ENCODE data around the gene GCN1. TPM values are rescaled to one million over a fixed set of nuclear protein-coding genes. Genes with fewer than 3 reads are reported as not detected.

The GCN1 gene
- total RNA-seq, 1 experiment from 2014 or later = 117 TPM

DNA sequence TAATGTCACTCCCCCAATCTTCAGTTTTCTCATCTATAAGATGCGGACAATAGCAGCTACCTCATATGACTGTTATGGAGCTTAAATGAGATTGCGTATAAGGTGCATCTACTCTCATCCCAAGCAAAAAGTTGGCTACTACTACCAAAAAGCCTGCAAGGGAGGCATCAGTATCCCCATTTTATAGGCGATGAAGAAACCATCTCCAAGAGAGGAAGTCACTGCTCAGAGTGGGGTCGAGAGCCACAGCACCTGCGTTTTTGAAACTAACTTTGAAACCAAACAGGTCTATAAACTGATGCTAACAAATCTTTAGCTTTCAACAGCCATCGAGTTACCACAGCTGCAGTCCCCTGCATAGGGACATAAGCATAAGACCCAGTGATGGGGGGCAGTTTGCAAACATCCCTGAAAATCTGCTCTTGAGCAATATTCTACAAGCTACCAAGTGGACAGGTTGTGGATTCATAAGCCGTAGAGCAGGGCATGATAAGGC lies 3.5 kb downstream of the GCN1 start:
- no peak for DNase-seq (ENCODE audit: low read depth)

DNA sequence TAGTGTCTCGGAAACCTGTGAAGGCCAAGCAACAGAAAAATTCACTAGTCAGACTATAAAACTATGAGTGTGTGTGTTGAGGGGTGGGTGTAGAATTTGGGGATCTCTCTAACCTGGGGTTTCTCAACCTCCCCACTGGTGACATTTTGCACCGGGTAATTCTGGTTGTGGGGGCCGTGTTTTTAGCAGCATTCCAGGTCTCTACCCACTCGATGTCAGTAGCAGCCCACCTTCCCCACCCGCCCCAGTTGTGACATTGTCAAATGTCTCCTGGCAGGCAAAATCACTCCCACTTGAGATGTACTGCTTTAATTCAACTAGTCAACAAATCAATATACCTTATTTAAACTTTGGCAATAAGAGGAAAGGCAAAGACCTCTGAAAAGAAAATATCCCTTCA lies 4.1 kb downstream of the GCN1 start:
- DNase-seq (ENCODE audit: low read depth) = no peak

- DNase-seq (ENCODE audit: low read depth) = no peak
Measured at GRCh38 chr12:120186654-120187053, 7.9 kb downstream of the GCN1 start.

GRCh38 chr12:120183211-120183631 lies 11.3 kb downstream of the GCN1 start:
- DNase-seq (ENCODE audit: low read depth) = no peak

GRCh38 chr12:120181991-120182631 lies 12.4 kb downstream of the GCN1 start:
- peak; percentile 74 for DNase-seq (ENCODE audit: low read depth)

- no peak for DNase-seq (ENCODE audit: low read depth)
Measured at GRCh38 chr12:120180975-120181374, 13.5 kb downstream of the GCN1 start.

DNA sequence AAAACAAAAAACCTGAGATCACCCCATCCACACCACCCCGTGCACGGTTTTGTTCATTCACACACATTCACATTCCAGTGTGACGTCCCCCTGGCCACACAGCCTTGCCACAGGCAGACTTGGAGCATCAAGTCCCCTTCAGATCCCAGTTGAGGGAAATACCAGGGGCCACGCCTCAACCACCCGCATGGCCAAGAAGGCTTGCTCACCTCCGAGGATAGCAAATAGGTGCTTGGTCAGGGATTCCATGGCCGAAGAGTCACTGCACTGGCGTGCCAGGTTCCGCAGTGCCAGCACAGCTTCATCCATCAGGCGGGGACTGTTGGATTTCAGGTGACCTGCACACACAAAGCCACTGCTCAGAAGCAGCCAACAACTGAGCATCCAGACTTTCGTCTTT lies 19.0 kb downstream of the GCN1 start:
- DNase-seq (ENCODE audit: low read depth) = no peak

GRCh38 chr12:120175062-120175461 lies 19.5 kb downstream of the GCN1 start:
- no peak for DNase-seq (ENCODE audit: low read depth)

GRCh38 chr12:120172053-120172452 lies 22.5 kb downstream of the GCN1 start:
- DNase-seq (ENCODE audit: low read depth) = no peak

DNA sequence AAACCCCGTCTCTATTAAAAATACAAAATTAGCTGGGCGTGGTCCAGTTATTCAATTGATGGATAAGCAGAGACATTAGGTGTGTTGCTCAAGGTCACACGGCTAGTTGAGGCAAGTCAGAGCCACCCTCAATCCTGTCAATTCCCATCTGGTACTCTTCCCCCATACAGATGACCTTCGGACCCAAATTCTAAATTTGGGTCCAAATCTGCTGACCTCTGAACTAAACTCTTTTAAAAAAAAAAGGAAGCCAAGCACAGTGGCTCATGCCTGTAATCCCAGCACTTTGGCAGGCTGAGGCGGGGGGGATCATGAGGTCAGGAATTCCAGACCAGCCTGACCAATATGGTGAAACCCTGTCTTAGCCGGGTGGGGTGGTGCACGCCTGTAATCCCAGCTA lies 23.9 kb downstream of the GCN1 start:
- no peak for DNase-seq (ENCODE audit: low read depth)

GRCh38 chr12:120169946-120170345 lies 24.6 kb downstream of the GCN1 start:
- no peak for DNase-seq (ENCODE audit: low read depth)

- DNase-seq (ENCODE audit: low read depth) = no peak
Measured at GRCh38 chr12:120168337-120168736, 26.2 kb downstream of the GCN1 start.

DNA sequence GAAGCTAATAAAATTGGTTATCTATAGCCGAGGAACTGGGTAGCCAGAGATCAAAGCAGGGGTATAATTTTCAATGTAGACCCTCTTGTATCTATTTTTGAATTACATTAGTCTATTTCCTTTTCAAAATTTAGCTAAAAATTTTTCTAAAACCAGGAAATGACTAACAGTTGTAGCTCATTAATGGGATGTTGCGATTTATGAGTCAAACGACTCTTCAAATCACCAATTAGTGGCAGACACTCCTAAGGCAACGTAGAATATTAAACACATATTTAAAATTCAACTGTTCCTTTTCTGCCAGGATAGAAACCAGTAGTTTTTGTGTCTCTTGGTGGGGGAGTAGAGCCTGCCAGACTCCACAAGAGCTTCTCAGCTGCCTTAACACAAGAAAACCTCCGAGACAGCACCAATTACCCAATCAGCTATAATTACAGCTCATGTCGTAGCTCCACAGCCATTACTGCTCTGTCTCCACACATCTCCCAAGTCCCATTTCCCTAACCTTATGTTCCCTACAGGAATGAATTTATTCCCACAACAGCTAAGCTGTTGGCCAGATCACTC lies 26.9 kb downstream of the GCN1 start:
- no peak for DNase-seq (ENCODE audit: low read depth)

GRCh38 chr12:120164293-120164692 lies 30.2 kb downstream of the GCN1 start:
- no peak for DNase-seq (ENCODE audit: low read depth)

GRCh38 chr12:120162763-120163162 lies 31.8 kb downstream of the GCN1 start:
- no peak for DNase-seq (ENCODE audit: low read depth)

DNA sequence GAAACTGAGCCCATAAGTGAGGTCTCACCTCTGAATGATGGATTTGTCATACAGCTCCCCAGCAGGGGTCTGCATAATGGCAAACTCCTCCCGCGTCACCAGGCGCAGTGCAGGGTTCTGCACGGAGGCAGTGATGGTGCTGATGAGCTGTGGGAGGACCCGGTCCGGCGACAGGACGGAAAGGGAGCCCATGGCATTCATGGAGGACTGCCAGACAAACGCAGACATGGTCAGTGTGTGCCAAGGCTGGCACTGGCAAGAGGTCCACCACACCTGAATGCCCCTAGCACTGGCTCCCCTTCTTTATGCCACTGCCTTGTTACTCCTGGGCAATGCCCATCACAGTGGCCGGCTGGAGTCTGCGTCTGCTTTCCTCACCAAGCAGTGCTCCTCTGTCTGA lies 32.7 kb downstream of the GCN1 start:
- DNase-seq (ENCODE audit: low read depth) = no peak

GRCh38 chr12:120159509-120160237 lies 34.8 kb downstream of the GCN1 start:
- DNase-seq (ENCODE audit: low read depth) = no peak

DNA sequence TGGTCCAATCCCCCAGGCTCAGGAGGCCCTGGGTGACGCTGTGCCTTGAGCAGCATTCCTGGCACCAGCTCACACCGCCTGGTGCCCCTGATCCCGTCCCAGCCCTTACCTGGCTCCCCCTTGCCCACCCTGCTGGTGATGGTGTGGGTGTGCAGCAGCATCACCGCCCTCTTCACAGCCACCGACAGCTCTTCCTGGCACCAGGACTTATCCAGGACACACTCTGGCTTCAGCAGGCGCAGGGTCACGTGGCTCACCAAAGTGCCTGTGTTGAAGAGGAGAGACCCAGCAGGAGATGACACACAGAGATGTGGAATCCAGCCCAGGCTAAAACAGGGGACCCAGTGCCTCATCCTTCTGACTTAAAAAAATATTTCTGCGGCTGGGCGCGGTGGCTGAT lies 36.2 kb downstream of the GCN1 start:
- DNase-seq (ENCODE audit: low read depth) = no peak

DNA sequence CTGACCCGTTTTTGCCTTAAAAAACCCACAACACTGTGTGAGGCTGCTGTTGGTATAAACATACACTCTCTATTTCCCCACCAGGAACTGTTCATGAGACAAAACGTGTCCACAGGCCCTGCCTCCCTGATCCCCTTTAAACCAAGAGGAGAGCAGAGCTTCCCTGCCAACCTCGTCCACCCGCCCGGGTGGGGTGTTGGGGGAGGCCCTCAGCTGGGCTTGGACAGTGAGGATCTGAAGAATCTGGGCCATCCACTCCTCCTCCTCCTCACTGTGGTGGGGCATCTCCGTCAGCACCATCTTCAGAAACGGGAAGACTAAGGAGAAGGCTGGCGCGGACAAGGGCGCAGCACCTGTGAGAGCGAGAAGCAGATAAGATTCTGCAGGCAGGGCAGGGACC lies 36.8 kb downstream of the GCN1 start:
- no peak for DNase-seq (ENCODE audit: low read depth)

DNA sequence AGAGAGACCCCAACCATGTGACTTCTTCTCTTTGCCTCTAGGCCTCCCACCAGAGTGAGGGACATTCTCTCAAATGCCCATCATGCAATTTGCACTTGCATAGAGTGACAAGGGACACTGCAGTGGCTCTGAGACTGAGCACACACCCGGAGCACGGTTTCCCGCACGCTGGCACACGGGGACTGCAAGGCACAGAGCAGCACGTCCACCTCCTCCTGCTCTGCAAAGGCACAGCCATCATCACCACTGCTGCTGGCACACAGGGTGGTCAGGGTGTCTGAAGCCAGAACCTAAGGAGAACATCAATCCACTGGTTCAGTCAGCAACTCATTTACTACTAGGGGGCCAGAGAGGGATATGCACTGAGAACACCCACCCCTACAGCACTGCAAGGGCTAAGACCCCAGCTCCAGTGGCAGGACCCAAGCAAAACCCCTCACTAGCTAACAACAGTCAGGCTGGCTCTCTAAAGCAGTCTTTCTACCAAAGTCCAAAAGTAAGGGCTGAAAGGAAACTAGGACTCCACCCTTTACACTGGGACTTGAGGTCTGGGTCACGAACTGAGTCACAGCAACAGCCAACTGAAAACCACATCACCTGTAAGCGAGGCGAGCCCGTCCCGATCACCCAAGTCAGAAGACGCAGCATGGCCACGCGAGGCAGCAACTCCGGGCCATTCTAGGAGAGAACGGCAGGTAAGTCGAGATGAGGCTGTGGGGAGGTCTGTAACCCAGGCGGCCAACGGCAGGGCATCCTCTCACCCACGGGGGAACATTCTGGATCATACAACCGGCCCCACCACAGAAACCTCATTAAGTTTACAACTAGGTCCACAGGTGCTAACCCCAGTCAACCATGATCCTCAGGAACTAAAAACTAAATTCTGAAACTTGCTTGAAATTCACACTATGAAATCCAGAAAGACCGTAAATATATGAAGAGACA lies 37.9 kb downstream of the GCN1 start:
- no peak for DNase-seq (ENCODE audit: low read depth)

DNA sequence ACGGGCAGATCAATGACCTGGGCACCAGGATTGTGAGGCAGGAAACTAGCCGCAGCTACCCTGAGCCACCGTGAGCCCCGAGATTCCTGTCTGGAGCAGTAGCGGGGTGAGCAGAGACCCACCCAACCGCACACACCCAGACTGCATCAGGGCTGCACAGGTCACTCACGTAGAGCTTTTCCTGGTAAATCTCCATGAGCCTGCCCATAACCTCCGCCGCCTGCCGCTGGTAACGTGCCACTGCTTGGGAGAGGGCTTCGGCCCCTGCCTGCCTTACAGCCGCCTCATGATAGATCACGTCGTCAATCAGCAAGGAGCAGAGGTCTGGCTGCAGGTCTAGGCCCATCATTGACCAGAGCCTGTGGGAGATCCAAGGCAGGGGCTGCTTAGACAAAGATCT lies 39.4 kb downstream of the GCN1 start:
- DNase-seq (ENCODE audit: low read depth) = no peak

DNA sequence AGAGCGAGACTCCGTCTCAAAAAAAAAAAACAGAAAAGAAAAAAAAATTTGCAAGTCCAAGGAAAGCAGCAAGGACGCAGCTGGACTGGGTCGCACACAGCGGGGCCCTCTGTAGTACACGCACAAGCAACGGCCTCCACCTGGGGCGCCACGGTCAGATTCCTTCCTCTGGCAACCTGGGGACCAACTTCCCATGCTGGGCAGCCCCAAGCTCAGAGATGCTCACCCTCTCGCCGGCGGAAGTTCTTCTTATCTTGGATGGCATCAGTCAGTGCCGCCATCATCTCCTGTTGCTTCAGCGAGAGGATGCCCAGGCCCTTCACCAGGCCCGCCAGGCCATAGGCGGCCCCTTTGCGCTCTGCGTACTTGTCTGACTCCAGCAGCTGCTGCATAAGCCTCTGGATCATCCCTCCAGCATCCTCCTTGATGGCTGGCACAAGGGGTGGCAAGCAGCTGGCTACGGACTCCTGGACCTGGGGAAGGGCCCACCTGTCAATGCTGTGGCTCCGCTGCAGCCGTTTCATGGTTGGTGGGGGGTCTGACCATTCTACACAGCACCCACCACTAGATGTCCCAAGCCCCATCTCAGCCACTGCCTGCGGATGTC lies 43.5 kb downstream of the GCN1 start:
- DNase-seq (ENCODE audit: low read depth) = no peak

All from Daoy (cell line).